Stimulated activated CD4-positive, alpha-beta T cell treated with anti-CD3 and anti-CD28 coated beads, Interleukin-2, amount 100 ng/mL, for 24 hours (primary cell): Measurements from ENCODE around the gene CYP46A1.
"Not testable (repeated sequence)": the region's sequence is repeated elsewhere in the genome, so short reads cannot be mapped to it uniquely, and the experiment has no call there.

ENCODE experiments used
- DNase-seq, 2 donors: peaks; one replicate each; pipeline ENCODE4 v3.0.0-alpha.2; 2020

The CYP46A1 gene

GRCh38 chr14:99683619-99684409 lies at the start of gene CYP46A1:
TSS of gene CYP46A1 (plus strand) at chr14:99684298. CDS start at chr14:99684418, 120 bp downstream.
- peak; percentile 100 for DNase-seq

- no peak for DNase-seq
Observed at GRCh38 chr14:99634443-99634842, 49.7 kb upstream of the CYP46A1 start.

GRCh38 chr14:99635116-99635515 lies 49.0 kb upstream of the CYP46A1 start:
- DNase-seq: no peak

- DNase-seq: no peak
Observed at GRCh38 chr14:99636487-99636886, 47.6 kb upstream of the CYP46A1 start.

GRCh38 chr14:99637624-99638023 lies 46.5 kb upstream of the CYP46A1 start:
- no peak for DNase-seq

- DNase-seq: not testable (repeated sequence)
Observed at GRCh38 chr14:99642771-99643170, 41.3 kb upstream of the CYP46A1 start.

GRCh38 chr14:99643343-99643742 lies 40.8 kb upstream of the CYP46A1 start:
- DNase-seq: no peak

- no peak for DNase-seq
Observed at GRCh38 chr14:99644035-99644587, 40.0 kb upstream of the CYP46A1 start.

GRCh38 chr14:99644723-99645544 lies 39.2 kb upstream of the CYP46A1 start, which contains the start of gene HHIPL1:
TSS of gene HHIPL1 (plus strand) at chr14:99645129. CDS start at chr14:99645208, 79 bp downstream.
- no peak for DNase-seq

- no peak for DNase-seq
Observed at GRCh38 chr14:99645545-99646505, 38.3 kb upstream of the CYP46A1 start.

- DNase-seq: no peak
Observed at GRCh38 chr14:99647411-99647810, 36.7 kb upstream of the CYP46A1 start.

GRCh38 chr14:99648027-99648784 lies 35.9 kb upstream of the CYP46A1 start:
- no peak for DNase-seq

- no peak for DNase-seq
Observed at GRCh38 chr14:99649219-99649618, 34.9 kb upstream of the CYP46A1 start.

- DNase-seq: no peak
Observed at GRCh38 chr14:99649643-99650042, 34.5 kb upstream of the CYP46A1 start.

- DNase-seq: no peak
Observed at GRCh38 chr14:99650189-99650588, 33.9 kb upstream of the CYP46A1 start.

- DNase-seq: no peak
Observed at GRCh38 chr14:99651953-99652746, 31.9 kb upstream of the CYP46A1 start.

GRCh38 chr14:99654235-99654985 lies 29.7 kb upstream of the CYP46A1 start:
- DNase-seq: no peak

GRCh38 chr14:99655521-99655920 lies 28.6 kb upstream of the CYP46A1 start:
- no peak for DNase-seq

- no peak for DNase-seq
Observed at GRCh38 chr14:99656171-99656570, 27.9 kb upstream of the CYP46A1 start.

GRCh38 chr14:99657645-99658155 lies 26.4 kb upstream of the CYP46A1 start:
- DNase-seq: no peak
